Transverse colon (tissue), 3 donors: ENCODE results near the gene TENM4.

Source experiments
- CTCF ChIP-seq, 5 experiments: fragments of 200-600 bp in 3 of 5; fragments of 450-650 bp in 2 of 5; sonication (generic) in 3 of 5; IDR thresholded peaks; 1 replicate in 2 of 5; 2 replicates in 3 of 5; pipeline ENCODE4 v1.5.1; 2016 to 2017; ENCODE audit warnings: antibody characterized with exemption in 5 of 5, inconsistent platforms in 3 of 5, mild to moderate bottlenecking in 2 of 5, moderate library complexity in 1 of 5
- EP300 ChIP-seq: sonication (generic); formaldehyde crosslinking; IDR thresholded peaks from one replicate; pipeline ENCODE4 v1.6.1; 2017; ENCODE audit warnings: antibody characterized with exemption, low read depth
- POLR2A ChIP-seq: fragments of 450-650 bp; IDR thresholded peaks from one replicate; pipeline ENCODE4 v1.6.1; 2016; ENCODE audit warnings: antibody characterized with exemption, mild to moderate bottlenecking, moderate library complexity

DNA sequence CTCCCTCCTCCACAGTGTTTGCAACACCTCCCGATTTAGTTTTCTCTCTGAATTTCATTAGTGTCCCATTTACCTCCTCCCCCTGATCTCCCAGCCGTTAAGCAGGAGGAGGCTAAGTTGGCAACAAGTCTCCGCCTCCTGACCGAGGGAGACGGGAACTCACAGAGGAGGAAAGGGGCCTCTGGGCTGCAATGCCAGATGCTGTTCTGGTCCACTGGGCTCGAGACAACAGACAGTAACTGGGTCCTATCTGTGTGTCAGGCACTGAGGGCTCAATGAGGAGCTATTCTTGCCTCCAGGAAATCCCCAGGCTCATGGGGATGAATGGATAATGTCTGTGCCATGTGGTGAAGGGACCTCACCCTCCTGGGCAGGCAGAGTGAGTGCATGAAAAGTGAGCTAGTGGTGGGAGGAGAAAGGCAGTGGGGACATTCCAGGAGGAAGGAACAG, 228.1 kb downstream of the TENM4 start:
- no peak for TF ChIP-seq CTCF (IDR thresholded peaks at IDR 0.05)
- TF ChIP-seq POLR2A, result no peak
- TF ChIP-seq EP300, result no peak
